Hematopoietic multipotent progenitor cell (in vitro differentiated cells): ENCODE data around the gene CCNE1. TPM values are rescaled to one million over a fixed set of nuclear protein-coding genes. Genes with fewer than 3 reads are reported as not detected.
A peak's percentile ranks its signal among the peaks of the same experiment; 100 is the strongest.
"Not testable (repeated sequence)": the region's sequence is repeated elsewhere in the genome, so short reads cannot be mapped to it uniquely, and the experiment has no call there.

ENCODE experiments used
- DNase-seq, 3 donors: peaks; one replicate each; pipeline ENCODE4 v3.0.0-alpha.2; 2011 to 2015; ENCODE audit warnings: low read depth in 2 of 3, low spot score in 2 of 3
- total RNA-seq: library from RNA; depleted of rRNA; stranded (reverse); fragments of >200 nt; gene quantifications from one replicate; pipeline ENCODE4 v1.2.3, GENCODE V29; 2012

Gene CCNE1
- total RNA-seq, 1 donor = 4.0 TPM

GRCh38 chr19:29812080-29812880, 489 bp downstream of the CCNE1 start:
- DNase-seq = no peak

- no peak for DNase-seq
These were observed 1.1 kb downstream of the CCNE1 start for GRCh38 chr19:29812881-29813275.

GRCh38 chr19:29813642-29814041, 1.9 kb downstream of the CCNE1 start:
- DNase-seq = no peak

- DNase-seq = peak in 2 of 3 donors; percentile 70 to 91
These were observed 3.4 kb downstream of the CCNE1 start for GRCh38 chr19:29815231-29815630.

- no peak for DNase-seq
These were observed 5.5 kb downstream of the CCNE1 start for GRCh38 chr19:29817316-29817715.

GRCh38 chr19:29819300-29819699, 7.5 kb downstream of the CCNE1 start:
- DNase-seq = no peak

- DNase-seq = no peak
These were observed 8.2 kb downstream of the CCNE1 start for GRCh38 chr19:29819986-29820385.

- no peak for DNase-seq
These were observed 12.0 kb downstream of the CCNE1 start for GRCh38 chr19:29823581-29824330.

GRCh38 chr19:29825263-29825662, 13.5 kb downstream of the CCNE1 start:
- DNase-seq = not testable (repeated sequence)

GRCh38 chr19:29831041-29831548, 19.3 kb downstream of the CCNE1 start:
- peak in 2 of 3 donors; percentile 42 to 53 for DNase-seq

- no peak for DNase-seq
These were observed 19.9 kb downstream of the CCNE1 start for GRCh38 chr19:29831686-29832085.

GRCh38 chr19:29832801-29833200, 21.0 kb downstream of the CCNE1 start:
- no peak for DNase-seq

GRCh38 chr19:29833614-29834261, 21.9 kb downstream of the CCNE1 start:
- DNase-seq = no peak

- no peak for DNase-seq
These were observed 23.4 kb downstream of the CCNE1 start for GRCh38 chr19:29834991-29835846.

- no peak for DNase-seq
These were observed 24.6 kb downstream of the CCNE1 start for GRCh38 chr19:29836409-29836825.

GRCh38 chr19:29837448-29837981, 25.7 kb downstream of the CCNE1 start:
- DNase-seq = no peak

- DNase-seq = no peak
These were observed 26.2 kb downstream of the CCNE1 start for GRCh38 chr19:29837996-29838395.

- no peak for DNase-seq
These were observed 28.5 kb downstream of the CCNE1 start for GRCh38 chr19:29840066-29840950.

- no peak for DNase-seq
These were observed 29.4 kb downstream of the CCNE1 start for GRCh38 chr19:29841209-29841558.
